ENCODE results near the gene FAM72D. TPM values are rescaled to one million over a fixed set of nuclear protein-coding genes. Genes with fewer than 3 reads are reported as not detected.

FAM72D gene
- total RNA-seq = 0.94 and 1.3 TPM in 2 replicates

DNA sequence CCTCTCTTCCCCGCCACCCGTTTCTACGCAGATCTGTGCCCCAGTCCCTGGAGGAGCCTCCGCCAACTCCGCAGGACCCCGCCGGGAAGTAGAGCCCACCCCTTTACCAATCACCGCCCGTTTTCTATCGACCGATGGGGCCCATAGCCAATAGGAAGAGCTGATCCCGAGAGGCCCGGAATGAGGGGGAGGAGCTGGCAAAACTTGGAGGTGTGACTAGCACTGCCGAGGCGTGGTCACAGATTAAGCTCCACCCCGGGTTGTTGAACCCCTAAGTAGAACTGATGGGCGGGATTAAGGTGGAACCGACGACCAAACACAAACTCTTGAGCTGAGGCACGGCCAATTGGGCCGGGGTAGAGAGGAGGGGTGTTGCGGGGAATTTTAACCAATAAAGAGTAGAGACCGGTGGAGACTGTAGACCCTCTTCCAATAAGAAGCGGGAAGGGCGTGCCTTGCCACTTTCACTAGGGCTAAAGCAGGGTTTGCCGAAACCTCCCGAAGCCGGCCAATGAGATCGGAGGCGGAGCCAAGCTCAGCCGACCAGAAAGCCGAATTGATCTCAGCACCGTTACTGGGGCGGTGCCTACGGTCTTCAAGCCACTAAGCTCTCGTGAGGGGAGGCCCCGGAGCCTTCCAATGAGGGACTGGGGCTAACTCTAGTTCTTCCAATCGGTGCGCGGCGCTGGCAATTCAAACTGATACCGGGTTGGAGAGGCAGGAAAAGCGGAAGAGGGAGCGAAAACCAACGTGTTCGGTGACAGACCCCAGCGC is at the start of gene FAM72D, which contains the start of gene SRGAP2B:
Gene FAM72D (plus strand): TSS at position 691 of the 774 bp plus-strand sequence. CDS start 874 bp downstream, outside the sequence.
Gene SRGAP2B (minus strand): TSS at position 45 of the 774 bp plus-strand sequence. CDS start 2,427 bp downstream, outside the sequence.

Other genes with a start within 250 kb of the FAM72D start
- gene SRGAP2B, start 646 bp upstream of the FAM72D start, total RNA-seq = 54.3 and 82.5 TPM in 2 replicates
- not detected in 2 replicates for gene PPIAL4D, start 146.2 kb downstream of the FAM72D start, total RNA-seq

Data from endothelial cell of coronary artery (primary cell).